HL-60 (cell line): ENCODE measurements around the gene KLC4.
"Not testable (repeated sequence)": the region's sequence is repeated elsewhere in the genome, so short reads cannot be mapped to it uniquely, and the experiment has no call there.

Experiments used
- CTCF ChIP-seq: IDR thresholded peaks from one replicate; pipeline ENCODE4 v1.5.1; 2011; ENCODE audit warnings: low read length, control low read depth, inconsistent platforms; ENCODE audit not compliant: insufficient read depth
- GABPA ChIP-seq: IDR thresholded peaks from 2 replicates; pipeline ENCODE4 v1.6.1; 2012; ENCODE audit warnings: low read depth
- POLR2AphosphoS5 ChIP-seq: IDR thresholded peaks from 2 replicates; pipeline ENCODE4 v1.6.1; 2012; ENCODE audit warnings: low read depth
- REST ChIP-seq: IDR thresholded peaks from 2 replicates; pipeline ENCODE4 v1.6.1; 2012; ENCODE audit warnings: low read depth; ENCODE audit not compliant: insufficient replicate concordance

GRCh38 chr6:43081922-43082321, 22.5 kb downstream of the KLC4 start:
- not testable (repeated sequence) for TF ChIP-seq CTCF, GABPA, REST, POLR2AphosphoS5
